ENCODE results near the gene NSRP1. TPM values are rescaled to one million over a fixed set of nuclear protein-coding genes. Genes with fewer than 3 reads are reported as not detected.

NSRP1 gene
- total and polyA plus RNA-seq, 2 of the 8 experiments (the other 6 are each of a cell fraction or from before 2014, with no cell fraction given): 6.1 to 22.4 TPM

GRCh38 chr17:30091771-30092170, 24.8 kb upstream of the NSRP1 start:
- ChIA-PET POLR2A (ENCODE audit: partially characterized antibody) (interaction anchor here (0.6 to 1.3 kb wide), 2 partner anchors 13 to 586 kb away, joined by 3 to 4 read pairs; no protein-coding TSS in a partner anchor), CTCF (ENCODE audit: partially characterized antibody) (interaction anchor here (0.9 to 5.0 kb wide), 11 partner anchors 8 to 312 kb away, joined by 3 to 37 read pairs (median 7); partner anchors contain the start of gene SSH2)
- Histone ChIP-seq H4K91ac (replicated peaks; ENCODE audit: insufficient read length, low read length) (no peak overlapping the region), H4K5ac (ENCODE audit: insufficient read length, low read depth, low read length) (no peak overlapping the region), H2BK5ac (ENCODE audit: low read depth, low read length) (no peak overlapping the region), H3K4me3 (ENCODE audit: extremely low read depth in 1 of 4, insufficient read depth in 2 of 4, low read depth in 3 of 4, low read length in 4 of 4) (no peak overlapping the region), H4K8ac (ENCODE audit: extremely low read depth, insufficient read depth, low read length) (no peak overlapping the region), H3K4ac (replicated peaks; ENCODE audit: insufficient read length, low read depth, low read length) (no peak overlapping the region), H2BK12ac (ENCODE audit: low read depth, low read length) (no peak overlapping the region), H3K79me1 (ENCODE audit: low read depth, low read length) (no peaks in the 10 kb centered on the region), H2AFZ (ENCODE audit: low read length) (no peak overlapping the region), H3K56ac (replicated peaks; ENCODE audit: insufficient read length, low read depth, low read length) (no peak overlapping the region), H3K27me3 (replicated peaks in 1 of 4; ENCODE audit: control insufficient read depth in 3 of 4, extremely low read depth in 1 of 4, insufficient read depth in 3 of 4, low read length in 3 of 4) (no peaks in the 10 kb centered on the region), H2AK5ac (ENCODE audit: low read depth, low read length) (no peak overlapping the region), H3K23ac (ENCODE audit: insufficient read length) (no peak overlapping the region), H3K23me2 (ENCODE audit: low read depth, low read length) (no peaks in the 10 kb centered on the region), H2BK20ac (ENCODE audit: low read length) (no peak overlapping the region), H2BK15ac (ENCODE audit: low read length) (no peak overlapping the region), H3K79me2 (ENCODE audit: control insufficient read depth in 1 of 2, insufficient read depth in 2 of 2, low read length in 2 of 2) (no peaks in the 10 kb centered on the region), H3K4me1 (replicated peaks in 1 of 4; ENCODE audit: control insufficient read depth in 3 of 4, insufficient read depth in 4 of 4, low read length in 3 of 4) (no peaks in the 10 kb centered on the region), H3K14ac (ENCODE audit: insufficient read length) (no peak overlapping the region), H2BK120ac (replicated peaks; ENCODE audit: low read depth, low read length) (no peak overlapping the region), H3K9ac (replicated peaks in 1 of 4; ENCODE audit: extremely low read depth in 1 of 4, low read depth in 3 of 4, low read length in 3 of 4) (no peak overlapping the region), H3K18ac (ENCODE audit: extremely low read depth, low read length) (no peak overlapping the region), H4K20me1 (replicated peaks in 1 of 2; ENCODE audit: control insufficient read depth in 1 of 2, insufficient read depth in 2 of 2, low read length in 2 of 2) (no peaks in the 10 kb centered on the region), H3K4me2 (ENCODE audit: insufficient read depth in 1 of 2, low read depth in 2 of 2, low read length in 2 of 2) (no peak overlapping the region), H3K9me3 (ENCODE audit: insufficient read depth in 2 of 2, low read depth in 1 of 2, low read length in 1 of 2) (no peaks in the 10 kb centered on the region), H3K36me3 (ENCODE audit: control insufficient read depth in 2 of 4, insufficient read depth in 4 of 4, low read length in 3 of 4) (no peaks in the 10 kb centered on the region), H3K27ac (ENCODE audit: low read depth, low read length) (no peak overlapping the region)
- FAIRE-seq (no peak), DNase-seq (ENCODE audit: low read depth in 1 of 2, low spot score in 2 of 2) (no peak)
- 93% methylated on average over 6 of the region's 6 CpGs; no CpG with 5 or more reads in 1 of the 2 experiments for WGBS, 2 experiments (ENCODE audit: extremely low coverage in 1 of 2, insufficient coverage in 1 of 2, insufficient read length in 1 of 2, insufficient replicate concordance in 2 of 2, low coverage in 1 of 2, low lambda C conversion rate in 2 of 2, missing lambda C conversion rate in 1 of 2)
- no peak for TF ChIP-seq TEAD4 (IDR thresholded peaks at IDR 0.05; ENCODE audit: low read depth, low read length)
- TF ChIP-seq E2F6 (IDR thresholded peaks at IDR 0.05): no peak
- no peak for TF ChIP-seq JUND (IDR thresholded peaks at IDR 0.05; ENCODE audit: low read length)
- no peak for TF ChIP-seq ASH2L (IDR thresholded peaks at IDR 0.05; ENCODE audit: low read length)
- no peak for TF ChIP-seq GTF2F1 (IDR thresholded peaks at IDR 0.05; ENCODE audit: borderline replicate concordance, low read depth, low read length)
- TF ChIP-seq KDM1A (IDR thresholded peaks at IDR 0.05; ENCODE audit: borderline replicate concordance, low read length): no peak
- TF ChIP-seq CTBP2 (IDR thresholded peaks at IDR 0.05; ENCODE audit: borderline replicate concordance, insufficient read depth, insufficient read length, low read length): no peak
